ENCODE results near the gene TMEM200A.

DNA sequence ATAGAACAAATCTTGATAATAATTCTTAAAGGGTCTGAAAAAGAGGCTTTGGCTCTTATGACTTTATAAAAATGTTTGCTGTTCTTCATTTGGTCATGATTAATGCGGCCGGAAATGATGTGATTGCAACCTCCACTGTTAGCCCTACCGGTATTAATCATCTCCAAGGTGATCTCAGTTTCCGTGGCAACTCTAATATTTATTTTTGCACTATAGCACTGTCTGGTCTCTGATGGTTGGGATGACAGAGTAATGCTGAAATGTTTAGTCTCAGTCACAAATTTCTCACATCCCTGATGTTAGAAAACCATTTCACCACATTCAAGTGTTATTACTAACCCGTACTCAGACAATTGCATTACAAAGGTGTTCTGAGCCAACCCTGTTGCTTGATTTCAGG is 87.4 kb downstream of the TMEM200A start:
- no peak for TF ChIP-seq ZNF274 (IDR thresholded peaks at IDR 0.05; ENCODE audit: low read depth, low read length)
- TF ChIP-seq YY1 (IDR thresholded peaks at IDR 0.05; ENCODE audit: insufficient read depth, insufficient read length) = no peak
- TF ChIP-seq SUZ12 (IDR thresholded peaks at IDR 0.05; ENCODE audit: extremely low read depth, insufficient read depth, insufficient read length) = no peak
